ENCODE data around the gene RBMS1.

GRCh38 chr2:160271171-160272086 is 222.2 kb downstream of the RBMS1 start:
- TF ChIP-seq CTCF (conservative IDR thresholded peaks at IDR 0.05; ENCODE audit: low read length) (no peak), EZH2phosphoT487 (IDR thresholded peaks at IDR 0.05; ENCODE audit: borderline replicate concordance) (no peak)
